HEK293T (cell line): ENCODE results near the gene PATL1.
"Not testable (repeated sequence)": the region's sequence is repeated elsewhere in the genome, so short reads cannot be mapped to it uniquely, and the experiment has no call there.

Source experiments
- CTCF ChIA-PET: fragments of 350-600 bp; formaldehyde crosslinking; extraction: SDS; loops from one replicate; lab custom pipeline; 2021; ENCODE audit warnings: antibody characterized with exemption, inconsistent platforms; lab: Yijun Ruan, JAX
- POLR2A ChIA-PET: fragments of 350-600 bp; formaldehyde crosslinking; extraction: SDS; loops from one replicate; lab custom pipeline; 2020; ENCODE audit warnings: antibody characterized with exemption, inconsistent platforms; lab: Yijun Ruan, JAX
- DNase-seq: peaks from one replicate; pipeline ENCODE4 v3.0.0; 2012; ENCODE audit warnings: mixed read lengths; ENCODE audit errors: extremely low spot score
- ARNT ChIP-seq: fragments of 450-650 bp; IDR thresholded peaks from 2 replicates; pipeline ENCODE4 v1.6.1; 2017; ENCODE audit warnings: mild to moderate bottlenecking
- BHLHE40 ChIP-seq: fragments of 450-650 bp; IDR thresholded peaks from 2 replicates; pipeline ENCODE4 v1.6.1; 2016; ENCODE audit warnings: mild to moderate bottlenecking, moderate library complexity, borderline replicate concordance
- CTBP1 ChIP-seq: fragments of 450-650 bp; IDR thresholded peaks from 2 replicates; pipeline ENCODE4 v1.6.1; 2016; ENCODE audit warnings: borderline replicate concordance
- ELF4 ChIP-seq: fragments of 450-650 bp; IDR thresholded peaks from 2 replicates; pipeline ENCODE4 v1.6.1; 2017; ENCODE audit warnings: antibody characterized with exemption
- FOXA1 ChIP-seq: fragments of 450-650 bp; IDR thresholded peaks from 2 replicates; pipeline ENCODE4 v1.6.1; 2016; ENCODE audit warnings: mild to moderate bottlenecking
- FOXK2 ChIP-seq: fragments of 450-650 bp; IDR thresholded peaks from 2 replicates; pipeline ENCODE4 v1.6.1; 2016; ENCODE audit warnings: mild to moderate bottlenecking
- FOXM1 ChIP-seq: fragments of 450-650 bp; IDR thresholded peaks from 2 replicates; pipeline ENCODE4 v1.6.1; 2017; ENCODE audit warnings: mild to moderate bottlenecking, borderline replicate concordance
- HDGF ChIP-seq: fragments of 450-650 bp; IDR thresholded peaks from 2 replicates; pipeline ENCODE4 v1.6.1; 2017; ENCODE audit warnings: antibody characterized with exemption, borderline replicate concordance
- L3MBTL2 ChIP-seq: fragments of 450-650 bp; conservative IDR thresholded peaks from 2 replicates; pipeline ENCODE4 v1.6.1; 2016; ENCODE audit warnings: mild to moderate bottlenecking
- LEF1 ChIP-seq: fragments of 450-650 bp; IDR thresholded peaks from 2 replicates; pipeline ENCODE4 v1.6.1; 2017; ENCODE audit warnings: mild to moderate bottlenecking, borderline replicate concordance
- NFRKB ChIP-seq: fragments of 450-650 bp; IDR thresholded peaks from 2 replicates; pipeline ENCODE4 v1.6.1; 2016; ENCODE audit warnings: mild to moderate bottlenecking, moderate library complexity
- SP1 ChIP-seq: fragments of 450-650 bp; IDR thresholded peaks from 2 replicates; pipeline ENCODE4 v1.6.1; 2017
- SUZ12 ChIP-seq: fragments of 450-650 bp; IDR thresholded peaks from 2 replicates; pipeline ENCODE4 v1.6.1; 2016; ENCODE audit warnings: mild to moderate bottlenecking
- TARDBP ChIP-seq: fragments of 450-650 bp; IDR thresholded peaks from 2 replicates; pipeline ENCODE4 v1.6.1; 2016
- ZNF384 ChIP-seq: fragments of 450-650 bp; IDR thresholded peaks from 2 replicates; pipeline ENCODE4 v1.6.1; 2016
- TF ChIP-seq, protein P1 (sequence below): fragments of 450-650 bp; IDR thresholded peaks from 2 replicates; pipeline ENCODE4 v1.6.1; 2016

Gene PATL1

DNA sequence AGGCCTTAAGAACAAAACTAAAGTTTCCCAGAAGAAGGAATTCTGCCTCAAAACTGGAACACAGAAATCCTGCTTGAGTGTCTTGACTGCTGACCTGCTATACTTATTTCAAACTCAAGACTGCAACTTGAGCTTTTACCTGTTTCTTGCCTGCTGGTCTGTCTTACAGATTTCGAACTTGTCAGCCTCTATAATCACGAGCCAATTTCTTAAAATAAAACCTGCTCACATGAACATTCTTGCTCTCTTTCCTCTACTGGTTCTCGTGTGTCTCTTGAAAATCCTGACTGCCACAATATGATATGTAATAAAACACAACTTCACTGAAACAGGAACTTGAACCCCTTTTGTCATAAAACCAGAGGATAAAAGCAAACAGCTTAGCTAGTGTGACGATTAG lies 13.9 kb downstream of the PATL1 start:
- DNase-seq: no peak
- ChIA-PET CTCF (no interaction called here), POLR2A (interaction anchor here (2.0 kb wide), 1 partner anchor 8 kb away, joined by 5 read pairs; no protein-coding TSS in a partner anchor)
- TF ChIP-seq TARDBP (no peak), SP1 (no peak), L3MBTL2 (no peak), SUZ12 (no peak), FOXM1 (no peak), ARNT (no peak), ELF4 (no peak), ZNF384 (no peak), LEF1 (no peak), NFRKB (no peak), FOXK2 (no peak), HDGF (no peak), CTBP1 (no peak)
- TF ChIP-seq, protein P1, sequence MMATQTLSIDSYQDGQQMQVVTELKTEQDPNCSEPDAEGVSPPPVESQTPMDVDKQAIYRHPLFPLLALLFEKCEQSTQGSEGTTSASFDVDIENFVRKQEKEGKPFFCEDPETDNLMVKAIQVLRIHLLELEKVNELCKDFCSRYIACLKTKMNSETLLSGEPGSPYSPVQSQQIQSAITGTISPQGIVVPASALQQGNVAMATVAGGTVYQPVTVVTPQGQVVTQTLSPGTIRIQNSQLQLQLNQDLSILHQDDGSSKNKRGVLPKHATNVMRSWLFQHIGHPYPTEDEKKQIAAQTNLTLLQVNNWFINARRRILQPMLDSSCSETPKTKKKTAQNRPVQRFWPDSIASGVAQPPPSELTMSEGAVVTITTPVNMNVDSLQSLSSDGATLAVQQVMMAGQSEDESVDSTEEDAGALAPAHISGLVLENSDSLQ: no peak

DNA sequence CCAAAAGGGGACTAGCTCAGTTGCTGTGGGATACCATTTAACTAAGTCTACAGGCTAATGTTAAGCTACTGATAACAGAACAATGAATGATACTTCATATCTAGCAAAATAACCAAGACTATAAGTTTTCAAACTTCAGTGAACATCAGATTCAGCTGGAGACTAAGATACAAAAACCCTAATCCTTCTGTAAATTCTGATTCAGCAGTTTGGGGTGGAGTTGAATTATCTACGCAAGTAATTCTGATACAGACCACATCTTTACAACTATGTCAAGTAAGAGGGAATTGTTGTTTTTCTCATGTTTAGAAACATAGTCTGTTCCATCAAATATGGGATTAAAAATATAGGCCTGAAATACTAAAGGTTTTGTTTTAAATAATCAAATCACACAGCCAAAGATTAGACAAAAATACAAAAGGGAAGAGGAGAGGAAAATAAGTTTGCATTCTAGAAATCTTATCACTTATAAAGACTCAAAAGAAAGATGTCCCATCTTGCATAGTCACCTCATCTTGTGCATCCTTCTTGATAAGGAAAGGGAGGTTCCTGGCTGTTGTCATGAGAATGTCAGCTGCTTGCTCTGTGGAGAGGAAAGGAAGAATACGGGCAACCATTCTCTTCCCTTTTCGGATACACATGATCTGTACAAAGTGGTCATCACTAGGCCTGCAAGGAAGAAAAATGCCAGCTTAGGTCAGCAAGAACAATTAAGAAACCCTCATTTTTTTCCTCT lies 21.4 kb downstream of the PATL1 start:
- no peak for TF ChIP-seq ARNT
- no peak for TF ChIP-seq HDGF
- no peak for TF ChIP-seq CTBP1
- no peak for TF ChIP-seq ELF4
- no peak for TF ChIP-seq FOXA1
- TF ChIP-seq BHLHE40: no peak
- TF ChIP-seq NFRKB: no peak
- TF ChIP-seq L3MBTL2: no peak
- no peak for TF ChIP-seq TARDBP
- no peak for TF ChIP-seq FOXK2
- TF ChIP-seq LEF1: no peak
- no peak for TF ChIP-seq SP1
- no peak for TF ChIP-seq SUZ12
- no peak for TF ChIP-seq ZNF384
- ChIA-PET POLR2A (interaction anchor here (1.0 kb wide), 1 partner anchor 8 kb away, joined by 5 read pairs; no protein-coding TSS in a partner anchor), CTCF (no interaction called here)
- DNase-seq: no peak

DNA sequence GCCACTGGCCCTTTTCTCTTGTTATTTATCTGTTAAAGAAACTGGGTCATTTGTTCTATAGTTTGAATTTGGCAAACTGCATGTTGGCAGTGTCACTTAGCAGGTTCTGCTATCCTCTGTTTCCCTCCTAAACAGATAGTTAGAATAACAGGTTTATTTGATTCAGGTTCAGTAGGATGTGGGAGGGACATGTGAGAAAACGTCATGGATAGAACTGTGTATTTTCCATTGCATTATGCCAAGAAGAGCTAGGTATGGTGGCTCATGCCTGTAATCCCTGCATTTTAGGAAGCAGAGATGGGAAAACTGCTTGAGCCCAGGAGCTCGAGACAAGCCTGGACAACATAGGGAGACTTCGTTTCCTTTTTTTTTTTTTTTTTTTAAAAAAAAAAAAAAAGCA lies 24.3 kb downstream of the PATL1 start:
- ChIA-PET POLR2A (no interaction called here), CTCF (no interaction called here)
- TF ChIP-seq TARDBP (no peak), BHLHE40 (no peak), FOXK2 (no peak), SP1 (no peak), ZNF384 (no peak), L3MBTL2 (no peak), ARNT (no peak), FOXA1 (no peak)
- no peak for DNase-seq

DNA sequence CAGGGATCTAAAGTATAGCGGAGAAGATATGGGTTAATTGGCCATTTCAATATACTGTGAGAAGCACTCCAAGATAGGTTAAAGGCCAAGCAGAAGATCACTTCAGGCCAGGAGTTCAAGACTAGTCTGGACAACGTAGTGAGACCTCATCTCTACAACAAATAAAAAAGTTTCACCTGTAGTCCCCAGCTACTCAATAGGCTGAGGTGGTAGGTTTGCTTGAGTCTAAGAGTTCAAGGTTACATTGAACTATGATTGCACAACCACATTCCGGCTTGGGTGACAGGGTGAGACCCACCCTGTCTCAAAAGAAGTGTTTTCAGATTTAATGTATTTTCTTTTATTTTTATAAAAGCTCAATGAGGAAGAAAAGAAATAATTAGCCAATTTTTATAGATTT lies 25.4 kb downstream of the PATL1 start:
- ChIA-PET CTCF (no interaction called here), POLR2A (interaction anchor here (1.5 kb wide), 1 partner anchor 28 kb away, joined by 3 read pairs; the partner anchor contains the start of gene OSBP)
- TF ChIP-seq BHLHE40 (no peak), ARNT (no peak), SP1 (no peak), ZNF384 (no peak), L3MBTL2 (no peak)
- DNase-seq: no peak

DNA sequence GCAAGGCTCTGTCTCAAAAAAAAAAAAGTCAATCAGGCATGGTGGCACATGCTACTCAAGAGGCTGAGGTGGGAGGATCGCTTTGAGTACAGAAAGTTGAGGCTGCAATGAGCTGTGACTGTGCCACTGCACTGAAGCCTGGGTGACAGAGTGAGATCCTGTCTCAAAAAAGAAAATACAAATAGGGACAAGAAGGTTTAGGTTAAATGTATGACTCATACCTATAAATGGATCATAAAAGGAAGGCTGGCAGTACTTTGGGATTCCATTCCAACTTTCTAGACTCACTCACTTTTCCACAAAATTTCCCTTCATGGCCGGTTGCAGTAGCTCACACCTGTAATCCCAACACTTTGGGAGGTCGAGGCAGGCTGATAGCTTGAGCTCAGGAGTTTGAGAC lies 27.7 kb downstream of the PATL1 start:
- CTCF ChIA-PET: interaction anchor here (0.6 kb wide), 2 partner anchors 138 to 1869 kb away, joined by 3 to 6 read pairs; no protein-coding TSS in a partner anchor
- POLR2A ChIA-PET: no interaction called here
- TF ChIP-seq BHLHE40: no peak
- no peak for DNase-seq

DNA sequence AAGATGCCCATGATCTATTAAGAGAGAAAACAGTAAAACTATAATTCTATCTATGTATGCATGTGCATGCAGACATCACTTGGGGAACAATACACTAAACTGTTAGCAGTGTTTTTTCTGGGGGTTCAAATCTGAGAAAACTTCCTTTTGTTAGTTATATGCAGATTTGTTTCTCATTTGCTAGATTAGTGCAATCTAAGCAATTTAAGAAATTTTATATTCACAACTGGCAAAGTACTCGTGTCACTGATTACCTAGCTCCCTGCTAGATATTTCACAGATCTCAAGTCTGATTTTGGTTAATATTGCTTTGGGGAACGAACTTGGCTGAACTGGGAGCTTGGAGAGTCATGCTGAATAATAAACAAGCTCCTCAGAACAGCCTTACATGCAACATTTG lies 38.3 kb downstream of the PATL1 start:
- CTCF ChIA-PET: no interaction called here
- POLR2A ChIA-PET: interaction anchor here (2.9 kb wide), 1 partner anchor 14 kb away, joined by 9 read pairs; the partner anchor contains the start of gene OSBP
- TF ChIP-seq BHLHE40 (no peak), FOXA1 (no peak), SUZ12 (no peak), ARNT (no peak), TARDBP (no peak), L3MBTL2 (no peak), FOXK2 (no peak), ZNF384 (no peak)
- no peak for DNase-seq

DNA sequence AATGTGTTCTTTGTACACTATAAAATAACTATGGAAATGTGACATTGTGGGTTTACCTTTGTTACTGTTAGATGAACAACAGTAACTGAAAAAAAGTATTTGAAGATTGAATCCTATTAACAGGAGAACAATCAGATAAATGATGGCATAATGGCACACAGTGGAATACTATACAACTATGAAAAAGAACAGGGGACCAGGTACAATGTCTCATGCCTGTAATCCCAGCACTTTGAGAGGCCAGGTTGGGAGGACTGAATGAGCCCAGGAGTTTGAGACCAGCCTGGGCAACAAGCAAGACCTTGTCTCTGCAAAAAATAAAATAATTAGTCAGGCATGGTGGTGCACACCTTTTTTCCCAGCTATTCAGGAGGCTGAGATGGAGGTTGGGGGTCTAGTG lies 38.8 kb downstream of the PATL1 start:
- DNase-seq: no peak
- POLR2A ChIA-PET: interaction anchor here (2.3 to 2.9 kb wide), 2 partner anchors 14 to 39 kb away, joined by 7 to 9 read pairs; partner anchors contain the start of genes OSBP and PATL1
- no peak for TF ChIP-seq TARDBP
- TF ChIP-seq ARNT: no peak
- TF ChIP-seq ELF4: no peak
- no peak for TF ChIP-seq ZNF384
- TF ChIP-seq SP1: no peak
- TF ChIP-seq FOXM1: no peak
- TF ChIP-seq L3MBTL2: no peak
- no peak for TF ChIP-seq LEF1
- TF ChIP-seq FOXA1: no peak
- TF ChIP-seq BHLHE40: no peak
- CTCF ChIA-PET: no interaction called here

DNA sequence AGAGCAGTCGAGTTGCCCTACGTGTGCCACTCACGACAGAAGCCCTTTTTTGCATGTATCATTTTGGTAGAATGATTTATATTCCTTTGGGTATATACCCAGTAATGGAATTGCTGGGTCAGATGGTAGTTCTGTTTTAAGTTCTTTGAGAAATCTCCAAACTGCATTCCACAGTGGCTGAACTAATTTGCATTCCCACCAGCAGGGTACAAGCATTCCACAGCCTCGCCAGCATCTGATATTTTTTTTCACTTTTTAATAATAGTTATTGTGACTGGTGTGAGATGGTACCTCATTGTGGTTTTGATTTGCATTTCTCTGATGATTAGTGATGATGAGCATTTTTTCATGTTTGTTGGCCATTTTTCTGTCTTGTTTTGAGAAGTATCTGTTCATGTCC lies 41.9 kb downstream of the PATL1 start:
- DNase-seq, CTCF ChIA-PET, POLR2A ChIA-PET: not testable (repeated sequence)
